CD4-positive, alpha-beta T cell (primary cell): ENCODE measurements around the gene LMF1. TPM values are rescaled to one million over a fixed set of nuclear protein-coding genes. Genes with fewer than 3 reads are reported as not detected.

Experiments used
- ATAC-seq: fragments of 200-7000 bp; cut with Tn5 transposase; one replicate; pipeline ENCODE4 v1.10.0; 2022; ENCODE audit warnings: mild to moderate bottlenecking; ENCODE audit not compliant: poor library complexity
- CTCF ChIA-PET: fragments of 350-600 bp; sonication (Branson Sonifier 250); formaldehyde crosslinking; loops from one replicate; lab custom pipeline; 2021; ENCODE audit warnings: antibody characterized with exemption, inconsistent platforms; lab: Charles Lee
- POLR2A ChIA-PET: fragments of 350-600 bp; sonication (Branson Sonifier 250); formaldehyde crosslinking; loops from one replicate; lab custom pipeline; 2021; ENCODE audit warnings: antibody characterized with exemption, inconsistent platforms; lab: Charles Lee
- DNase-seq, 14 experiments: peaks; one replicate each; pipeline ENCODE4 v3.0.0-alpha.2; 2013 to 2020; ENCODE audit warnings: mixed read lengths in 2 of 14
- H3K27ac ChIP-seq, 2 donors: one replicate each; pipeline versions ENCODE4 v1.5.1 to v1.7.0; 2013; ENCODE audit warnings: low read length in 2 of 2, low read depth in 1 of 2, mild to moderate bottlenecking in 1 of 2
- H3K27me3 ChIP-seq, 2 experiments: 1 replicate in 1 of 2; 2 replicates in 1 of 2; pipeline versions ENCODE4 v1.6.1 to v1.7.0; 2013; ENCODE audit warnings: low read length in 2 of 2, control low read depth in 1 of 2, mild to moderate bottlenecking in 1 of 2, moderate library complexity in 1 of 2; ENCODE audit not compliant: insufficient read depth in 2 of 2, control insufficient read depth in 1 of 2
- H3K36me3 ChIP-seq: one replicate; pipeline ENCODE4 v1.6.1; 2013; ENCODE audit warnings: low read length, control low read depth; ENCODE audit not compliant: insufficient read depth
- H3K4me1 ChIP-seq: one replicate; pipeline ENCODE4 v1.6.1; 2013; ENCODE audit warnings: low read length, control low read depth; ENCODE audit not compliant: insufficient read depth
- H3K4me3 ChIP-seq: one replicate; pipeline ENCODE4 v1.5.1; 2013; ENCODE audit warnings: mild to moderate bottlenecking, low read length, moderate library complexity
- H3K9me3 ChIP-seq, 2 experiments: 1 replicate in 1 of 2; 2 replicates in 1 of 2; pipeline versions ENCODE4 v1.6.1 to v1.7.0; 2013; ENCODE audit warnings: low read length in 2 of 2, mild to moderate bottlenecking in 2 of 2, control low read depth in 1 of 2, moderate library complexity in 1 of 2; ENCODE audit not compliant: control insufficient read depth in 1 of 2, insufficient read depth in 1 of 2
- H3K27ac Mint-ChIP-seq: one replicate; pipeline ENCODE4 v1.8.0; 2020; ENCODE audit warnings: mixed read lengths
- H3K27me3 Mint-ChIP-seq: one replicate; pipeline ENCODE4 v1.8.0; 2021; ENCODE audit warnings: mixed read lengths
- H3K36me3 Mint-ChIP-seq: one replicate; pipeline ENCODE4 v1.8.0; 2021; ENCODE audit warnings: low read depth, mixed read lengths
- H3K4me1 Mint-ChIP-seq: one replicate; pipeline ENCODE4 v1.8.0; 2021; ENCODE audit warnings: low read depth, mixed read lengths
- H3K4me3 Mint-ChIP-seq: one replicate; pipeline ENCODE4 v1.8.0; 2020; ENCODE audit warnings: mild to moderate bottlenecking, mixed read lengths
- H3K9me3 Mint-ChIP-seq: one replicate; pipeline ENCODE4 v1.8.0; 2020; ENCODE audit warnings: mixed read lengths
- CTCF ChIP-seq: fragments of 200-600 bp; IDR thresholded peaks from one replicate; pipeline ENCODE4 v1.8.0; 2022; ENCODE audit warnings: antibody characterized with exemption, mild to moderate bottlenecking
- intact Hi-C, 2 experiments: fragments of 100-400 bp; cut with DNase I in 1 of 2; cut with micrococcal nuclease in 1 of 2; formaldehyde crosslinking; loops; one replicate each; pipeline versions ENCODE4 v1.15.1 to v1.9.0; 2023 to 2025; cut with DNase I, micrococcal nuclease
- total RNA-seq, 174 experiments: library from RNA in 2 of 174; stranded (reverse) in 2 of 174; gene quantifications; one replicate each; pipeline ENCODE4 v1.2.3 and lab custom pipeline; 2021 to 2026

Gene LMF1
- total RNA-seq, 2 experiments from 2014 or later: 26.8 to 27.6 TPM

- H3K4me3 Mint-ChIP-seq: no peak overlapping the region
- H3K36me3 Mint-ChIP-seq: peaks cover 8% of the 10 kb centered on the region
- TF ChIP-seq CTCF: no peak
- H3K27ac Mint-ChIP-seq: no peak overlapping the region
- ATAC-seq: no peak
- H3K36me3 ChIP-seq: peaks cover 19% of the 10 kb centered on the region
- H3K4me3 ChIP-seq: no peak overlapping the region
- H3K9me3 ChIP-seq: peaks cover 0 to 7% of the 10 kb centered on the region in 2 experiments
- ChIA-PET CTCF (no interaction called here), POLR2A (no interaction called here)
- no peaks in the 10 kb centered on the region for H3K27me3 ChIP-seq
- no peaks in the 10 kb centered on the region for H3K4me1 Mint-ChIP-seq
- H3K4me1 ChIP-seq: no peaks in the 10 kb centered on the region
- no peaks in the 10 kb centered on the region for H3K9me3 Mint-ChIP-seq
- intact Hi-C loops: no loop called here
- H3K27me3 Mint-ChIP-seq: no peaks in the 10 kb centered on the region
- no peak overlapping the region for H3K27ac ChIP-seq
- DNase-seq: no peak
Observed at GRCh38 chr16:892006-892405, 78.8 kb downstream of the LMF1 start.

- peaks cover 19% of the 10 kb centered on the region for H3K36me3 ChIP-seq
- Mint-ChIP-seq H3K36me3 (peaks cover 8% of the 10 kb centered on the region), H3K4me1 (no peaks in the 10 kb centered on the region), H3K27ac (no peak overlapping the region), H3K4me3 (no peak overlapping the region), H3K27me3 (no peaks in the 10 kb centered on the region), H3K9me3 (no peaks in the 10 kb centered on the region)
- no peak overlapping the region for H3K4me3 ChIP-seq
- CTCF ChIA-PET: no interaction called here
- H3K4me1 ChIP-seq: no peaks in the 10 kb centered on the region
- no peaks in the 10 kb centered on the region for H3K27me3 ChIP-seq
- DNase-seq: no peak
- no peak for TF ChIP-seq CTCF
- POLR2A ChIA-PET: no interaction called here
- peaks cover 0 to 10% of the 10 kb centered on the region in 2 experiments for H3K9me3 ChIP-seq
- ATAC-seq: no peak
- intact Hi-C loops: no loop called here
- no peak overlapping the region for H3K27ac ChIP-seq
Observed at GRCh38 chr16:891353-891740, 79.4 kb downstream of the LMF1 start.

GRCh38 chr16:890716-891352 is 80.0 kb downstream of the LMF1 start:
- ATAC-seq (no peak), DNase-seq (no peak)
- Mint-ChIP-seq H3K27me3 (no peaks in the 10 kb centered on the region), H3K27ac (no peak overlapping the region), H3K9me3 (no peaks in the 10 kb centered on the region), H3K4me3 (no peak overlapping the region), H3K36me3 (peaks cover 8% of the 10 kb centered on the region), H3K4me1 (no peaks in the 10 kb centered on the region)
- intact Hi-C loops: no loop called here
- Histone ChIP-seq H3K27me3 (no peaks in the 10 kb centered on the region), H3K9me3 (peaks cover 0 to 15% of the 10 kb centered on the region in 2 experiments), H3K27ac (no peak overlapping the region), H3K36me3 (peaks cover 19% of the 10 kb centered on the region), H3K4me3 (no peak overlapping the region), H3K4me1 (no peaks in the 10 kb centered on the region)
- no peak for TF ChIP-seq CTCF
- ChIA-PET CTCF (no interaction called here), POLR2A (no interaction called here)
